Stimulated activated CD4-positive, alpha-beta T cell treated with anti-CD3 and anti-CD28 coated beads, Interleukin-4, amount 100 ng/mL, for 4 hours (primary cell): Measurements from ENCODE around the gene ZFAND6.

Experiments
- DNase-seq, 2 experiments: peaks; one replicate each; pipeline ENCODE4 v3.0.0-alpha.2; 2020

ZFAND6 gene

GRCh38 chr15:80173022-80173759 lies 113.7 kb downstream of the ZFAND6 start:
- DNase-seq = peak; percentile 60 to 64

- DNase-seq = no peak
Measured at GRCh38 chr15:80174017-80174746, 114.7 kb downstream of the ZFAND6 start.

GRCh38 chr15:80175436-80175835 lies 116.0 kb downstream of the ZFAND6 start:
- DNase-seq = no peak

- no peak for DNase-seq
Measured at GRCh38 chr15:80176443-80176842, 117.0 kb downstream of the ZFAND6 start.

- no peak for DNase-seq
Measured at GRCh38 chr15:80177156-80177555, 117.7 kb downstream of the ZFAND6 start.

GRCh38 chr15:80179025-80179759 lies 119.7 kb downstream of the ZFAND6 start:
- no peak for DNase-seq

- no peak for DNase-seq
Measured at GRCh38 chr15:80179935-80180334, 120.5 kb downstream of the ZFAND6 start.

- no peak for DNase-seq
Measured at GRCh38 chr15:80180468-80180867, 121.0 kb downstream of the ZFAND6 start.

GRCh38 chr15:80180986-80181385 lies 121.5 kb downstream of the ZFAND6 start:
- DNase-seq = no peak

GRCh38 chr15:80182611-80183261 lies 123.3 kb downstream of the ZFAND6 start:
- DNase-seq = no peak

- DNase-seq = no peak
Measured at GRCh38 chr15:80183306-80183705, 123.8 kb downstream of the ZFAND6 start.

- DNase-seq = no peak
Measured at GRCh38 chr15:80183886-80184285, 124.4 kb downstream of the ZFAND6 start.

GRCh38 chr15:80184554-80184953 lies 125.1 kb downstream of the ZFAND6 start:
- DNase-seq = no peak

- DNase-seq = no peak
Measured at GRCh38 chr15:80185152-80185551, 125.7 kb downstream of the ZFAND6 start.

GRCh38 chr15:80186066-80186465 lies 126.6 kb downstream of the ZFAND6 start:
- DNase-seq = no peak

- no peak for DNase-seq
Measured at GRCh38 chr15:80186597-80186996, 127.1 kb downstream of the ZFAND6 start.
